GM12891 (cell line): Measurements from ENCODE around the gene PTPRN2.

Experiments used
- POLR2A ChIP-seq: IDR thresholded peaks from 2 replicates; pipeline ENCODE4 v1.6.1; 2011; ENCODE audit warnings: low read depth, low read length, control low read depth
- POLR2AphosphoS5 ChIP-seq: IDR thresholded peaks from 2 replicates; pipeline ENCODE4 v1.6.1; 2011; ENCODE audit warnings: low read depth, low read length, control low read depth
- POU2F2 ChIP-seq: IDR thresholded peaks from 2 replicates; pipeline ENCODE4 v1.6.1; 2011; ENCODE audit warnings: low read depth, mild to moderate bottlenecking, control low read depth, low read length, moderate library complexity
- SPI1 ChIP-seq: IDR thresholded peaks from 2 replicates; pipeline ENCODE4 v1.6.1; 2011; ENCODE audit warnings: low read depth, low read length, control low read depth

- no peak for TF ChIP-seq POLR2A
- TF ChIP-seq POLR2AphosphoS5 = no peak
- TF ChIP-seq POU2F2 = no peak
- TF ChIP-seq SPI1 = no peak
These were observed 232.1 kb downstream of the PTPRN2 start for GRCh38 chr7:158355456-158356065.
